Tibial artery (tissue), 4 donors: ENCODE data around the gene WBP1L.
A peak's percentile ranks its signal among the peaks of the same experiment; 100 is the strongest.

Source experiments
- DNase-seq, 2 donors: peaks; one replicate each; pipeline ENCODE4 v3.0.0-alpha.2; 2019
- H3K27ac ChIP-seq, 2 donors: fragments of 200-600 bp; sonication (generic) in 1 of 2; 1 replicate in 1 of 2; 2 replicates in 1 of 2; pipeline ENCODE4 v1.5.1; 2018 to 2019; ENCODE audit warnings: mild to moderate bottlenecking in 1 of 2
- H3K27me3 ChIP-seq, 2 donors: fragments of 200-600 bp; sonication (generic) in 1 of 2; one replicate each; pipeline versions ENCODE4 v1.5.1 to v1.6.0; 2016 to 2019
- H3K36me3 ChIP-seq, 3 donors: fragments of 200-600 bp; sonication (generic) in 2 of 3; one replicate each; pipeline ENCODE4 v1.5.1; 2016 to 2019; ENCODE audit warnings: mild to moderate bottlenecking in 2 of 3
- H3K4me1 ChIP-seq, 4 donors: fragments of 200-600 bp; sonication (generic) in 2 of 4; 1 replicate in 3 of 4; 2 replicates in 1 of 4; pipeline ENCODE4 v1.5.1; 2016 to 2019
- H3K4me3 ChIP-seq, 2 donors: fragments of 200-600 bp; sonication (generic) in 1 of 2; 1 replicate in 1 of 2; 2 replicates in 1 of 2; pipeline ENCODE4 v1.5.1; 2018 to 2019; ENCODE audit warnings: mild to moderate bottlenecking in 2 of 2
- H3K9me3 ChIP-seq, 3 donors: fragments of 200-600 bp; sonication (generic) in 1 of 3; one replicate each; pipeline ENCODE4 v1.5.1; 2016 to 2019
- CTCF ChIP-seq, 2 experiments: fragments of 200-600 bp in 1 of 2; fragments of 450-650 bp in 1 of 2; IDR thresholded peaks; one replicate each; pipeline ENCODE4 v1.5.1; 2017 to 2019; ENCODE audit warnings: antibody characterized with exemption in 2 of 2, mild to moderate bottlenecking in 1 of 2, moderate library complexity in 1 of 2
- intact Hi-C: fragments of 100-400 bp; cut with DNase I; formaldehyde crosslinking; loops from one replicate; pipeline ENCODE4 v1.15.0; 2023; ENCODE audit warnings: low total_unique reads

WBP1L gene

DNA sequence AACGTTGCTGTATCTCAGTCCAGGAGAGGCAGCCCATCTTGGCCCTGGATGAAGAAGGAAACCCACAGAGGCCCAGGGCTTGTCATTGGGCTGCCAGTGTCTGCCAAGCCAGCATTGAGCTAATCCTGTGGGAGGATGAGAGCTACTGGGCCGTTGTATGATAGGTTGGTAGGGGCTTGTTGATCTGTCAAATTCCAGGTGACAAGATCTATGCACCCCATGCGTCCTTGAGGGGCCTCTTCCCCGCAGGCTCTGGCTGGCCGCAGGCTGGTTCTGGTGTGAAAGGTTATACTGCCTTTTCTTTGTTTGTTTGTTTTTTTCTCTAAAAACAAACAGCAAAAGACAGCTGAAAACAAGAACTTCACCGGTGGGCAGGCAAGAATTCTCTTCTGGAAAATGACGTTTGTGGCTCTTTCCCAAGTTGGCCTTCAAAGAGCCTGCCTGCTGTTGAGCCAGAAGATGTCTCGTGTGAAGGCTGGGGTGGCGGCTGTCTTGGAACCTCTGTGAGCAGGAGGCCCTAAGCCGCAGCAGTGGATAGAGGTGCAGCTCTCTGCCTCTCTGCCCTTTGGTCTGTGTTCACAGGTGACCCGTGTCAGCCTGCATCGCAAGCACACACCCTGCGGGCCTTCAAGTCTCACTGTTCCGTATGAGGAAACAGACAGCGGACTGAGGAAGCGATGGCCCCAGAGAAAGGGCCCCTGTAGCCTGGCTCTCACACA is 70.1 kb downstream of the WBP1L start:
- no peaks in the 10 kb centered on the region for H3K9me3 ChIP-seq
- intact Hi-C loops: loop anchor here (2.0 kb wide), 1 partner anchor 39 kb away; no protein-coding TSS in a partner anchor
- peak overlapping the region; percentile 90 to 96 for H3K27ac ChIP-seq
- H3K27me3 ChIP-seq: no peaks in the 10 kb centered on the region
- H3K4me1 ChIP-seq: peaks cover 0 to 60% (median 41%) of the 10 kb centered on the region in 4 donors
- no peak for TF ChIP-seq CTCF (IDR thresholded peaks at IDR 0.05)
- DNase-seq: peak; percentile 55 to 74
- H3K4me3 ChIP-seq: no peak overlapping the region
- peaks cover 40 to 51% (median 44%) of the 10 kb centered on the region in 3 donors for H3K36me3 ChIP-seq

DNA sequence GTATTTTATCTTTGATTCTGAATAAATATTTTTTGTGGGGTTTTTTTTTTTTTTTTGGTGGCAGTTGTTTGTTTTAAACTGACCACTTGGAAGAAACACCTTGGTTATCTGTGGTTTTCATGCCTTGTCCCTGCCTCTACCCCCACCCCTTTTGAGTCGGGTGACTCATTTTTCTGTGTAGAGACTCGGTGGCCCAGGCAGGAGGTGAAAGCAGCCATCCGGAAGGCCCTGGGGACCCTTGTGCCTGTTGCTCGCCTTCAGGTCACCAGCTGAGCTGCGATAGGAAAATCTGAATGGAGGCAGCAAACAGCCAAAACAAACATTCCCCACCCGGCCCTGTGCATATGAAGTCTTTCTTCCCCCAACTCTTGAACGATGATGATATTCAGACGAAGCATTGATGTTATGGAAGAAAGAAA is 70.7 kb downstream of the WBP1L start:
- intact Hi-C loops: loop anchor here (2.0 kb wide), 1 partner anchor 40 kb away; no protein-coding TSS in a partner anchor
- Histone ChIP-seq H3K4me3 (no peak overlapping the region), H3K36me3 (peaks cover 40 to 49% (median 44%) of the 10 kb centered on the region in 3 donors), H3K9me3 (no peaks in the 10 kb centered on the region), H3K27me3 (no peaks in the 10 kb centered on the region), H3K4me1 (peaks cover 0 to 60% (median 41%) of the 10 kb centered on the region in 4 donors), H3K27ac (peak overlapping the region; percentile 90 to 96)
- peak in 1 of 2 donors; percentile 78 for DNase-seq
- no peak for TF ChIP-seq CTCF (IDR thresholded peaks at IDR 0.05)

DNA sequence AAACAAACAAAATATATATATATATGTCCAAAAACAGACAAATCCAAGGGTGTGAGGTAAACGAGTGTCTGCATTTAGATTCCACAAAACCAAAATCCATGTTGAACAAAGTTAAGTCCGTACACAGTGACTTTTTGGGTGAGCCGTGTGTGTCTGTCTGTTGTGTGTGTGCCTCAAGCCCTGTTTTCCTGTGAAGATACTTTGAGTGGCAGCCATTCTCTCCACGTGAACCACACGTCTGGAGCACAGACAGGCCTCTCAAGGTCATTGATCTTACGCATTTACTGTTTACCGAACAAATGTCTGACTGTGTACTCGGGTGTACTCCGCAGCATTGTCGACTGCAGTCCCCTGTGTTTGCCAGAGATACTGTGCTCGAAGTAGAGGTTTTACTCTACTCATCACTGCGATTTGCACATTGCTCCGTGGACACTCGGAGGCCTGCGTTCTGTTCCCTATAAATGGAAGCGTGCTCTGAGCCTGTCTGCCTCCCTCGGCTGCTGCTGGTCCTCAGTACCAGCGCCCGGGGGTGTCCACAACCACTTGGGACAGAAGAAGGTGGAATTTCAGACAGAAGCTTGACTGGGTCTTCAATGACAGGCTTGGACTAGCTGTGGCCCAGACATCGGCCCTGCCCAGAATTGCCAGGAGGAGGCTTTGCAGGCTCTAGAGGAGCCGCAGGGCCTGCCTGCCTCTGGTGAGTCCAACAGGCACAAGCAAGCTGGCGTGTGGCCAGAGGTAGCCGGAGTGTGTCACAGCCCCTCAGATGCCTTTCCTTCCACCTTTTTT is 71.3 kb downstream of the WBP1L start:
- intact Hi-C loops: loop anchor here (2.0 to 5.0 kb wide), 2 partner anchors 40 to 73 kb away; partner anchors contain the start of gene WBP1L
- Histone ChIP-seq H3K27ac (peak overlapping the region; percentile 90 to 96), H3K36me3 (peaks cover 35 to 43% (median 38%) of the 10 kb centered on the region in 3 donors), H3K4me3 (no peak overlapping the region), H3K4me1 (peaks cover 0 to 60% (median 41%) of the 10 kb centered on the region in 4 donors), H3K9me3 (no peaks in the 10 kb centered on the region), H3K27me3 (no peaks in the 10 kb centered on the region)
- TF ChIP-seq CTCF (IDR thresholded peaks at IDR 0.05): peak in 1 of 2 experiments; percentile 26
- DNase-seq: peak; percentile 88 to 92

GRCh38 chr10:102815790-102816549 is 72.2 kb downstream of the WBP1L start:
- Histone ChIP-seq H3K27me3 (no peaks in the 10 kb centered on the region), H3K4me3 (no peak overlapping the region), H3K27ac (peak overlapping the region; percentile 90 to 96), H3K4me1 (peaks cover 0 to 60% (median 41%) of the 10 kb centered on the region in 4 donors), H3K36me3 (peaks cover 28 to 36% (median 31%) of the 10 kb centered on the region in 3 donors), H3K9me3 (no peaks in the 10 kb centered on the region)
- no peak for TF ChIP-seq CTCF (IDR thresholded peaks at IDR 0.05)
- intact Hi-C loops: loop anchor here (2.0 to 5.0 kb wide), 2 partner anchors 41 to 74 kb away; partner anchors contain the start of gene WBP1L
- peak; percentile 82 to 88 for DNase-seq

DNA sequence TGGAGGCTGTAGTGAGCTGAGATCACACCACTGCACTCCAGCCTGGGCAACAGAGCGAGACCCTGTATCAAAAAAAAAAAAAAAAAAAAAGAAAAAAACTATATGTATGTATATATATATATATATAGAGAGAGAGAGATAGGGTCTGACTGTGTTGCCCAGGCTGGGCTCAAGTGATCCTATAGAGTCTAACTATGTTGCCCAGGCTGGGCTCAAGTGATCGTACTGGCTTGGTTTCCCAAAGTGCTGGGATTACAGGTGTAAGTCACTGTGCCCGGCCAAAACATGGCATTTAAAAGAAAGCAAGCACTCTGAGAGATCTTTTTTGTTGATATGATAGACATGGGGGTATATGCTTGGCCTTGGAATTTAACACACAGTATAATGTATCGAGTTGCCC is 73.4 kb downstream of the WBP1L start:
- DNase-seq: no peak
- no peak overlapping the region for H3K4me3 ChIP-seq
- peak overlapping the region; percentile 90 to 96 for H3K27ac ChIP-seq
- intact Hi-C loops: loop anchor here (5.0 kb wide), 1 partner anchor 75 kb away; the partner anchor contains the start of gene WBP1L
- H3K9me3 ChIP-seq: no peaks in the 10 kb centered on the region
- no peak for TF ChIP-seq CTCF (IDR thresholded peaks at IDR 0.05)
- peaks cover 16 to 24% (median 19%) of the 10 kb centered on the region in 3 donors for H3K36me3 ChIP-seq
- H3K4me1 ChIP-seq: peaks cover 0 to 60% (median 41%) of the 10 kb centered on the region in 4 donors
- no peaks in the 10 kb centered on the region for H3K27me3 ChIP-seq
